Thoracic aorta (tissue), 2 donors: ENCODE data around the gene TMCO1. TPM values are rescaled to one million over a fixed set of nuclear protein-coding genes. Genes with fewer than 3 reads are reported as not detected.

Experiments used
- ATAC-seq: fragments of 150-250 bp; one replicate; pipeline ENCODE4 v1.8.0; 2017; ENCODE audit warnings: low read depth; ENCODE audit not compliant: insufficient number of reproducible peaks, low FRiP score
- DNase-seq: peaks from one replicate; pipeline ENCODE4 v3.0.0-alpha.2; 2020; ENCODE audit warnings: low spot score
- H3K27ac ChIP-seq, 2 donors: fragments of 200-600 bp; sonication (generic); 1 replicate in 1 of 2; 2 replicates in 1 of 2; pipeline ENCODE4 v1.5.1; 2016; ENCODE audit warnings: mild to moderate bottlenecking in 2 of 2, moderate library complexity in 2 of 2
- H3K27me3 ChIP-seq: fragments of 200-600 bp; sonication (generic); replicated peaks from 2 replicates; pipeline ENCODE4 v1.6.0; 2016; ENCODE audit warnings: mild to moderate bottlenecking; ENCODE audit not compliant: insufficient read depth
- H3K36me3 ChIP-seq: fragments of 200-600 bp; sonication (generic); one replicate; pipeline ENCODE4 v1.5.1; 2016
- H3K4me1 ChIP-seq, 2 donors: fragments of 200-600 bp; sonication (generic); 1 replicate in 1 of 2; 2 replicates in 1 of 2; pipeline versions ENCODE4 v1.5.1 to v1.6.0; 2016; ENCODE audit warnings: low read depth in 2 of 2, mild to moderate bottlenecking in 1 of 2; ENCODE audit not compliant: control insufficient read depth in 1 of 2
- H3K4me3 ChIP-seq: fragments of 200-600 bp; sonication (generic); 2 replicates; pipeline ENCODE4 v1.5.1; 2016; ENCODE audit warnings: mild to moderate bottlenecking
- H3K9me3 ChIP-seq: fragments of 200-600 bp; sonication (generic); 2 replicates; pipeline ENCODE4 v1.5.1; 2016
- total RNA-seq, 2 donors: library from RNA; depleted of rRNA; stranded (reverse); fragments of >200 nt; gene quantifications; one replicate each; pipeline versions ENCODE4 v1.1.0 to v1.2.3, GENCODE V29; 2016
- TF ChIP-seq, protein P1 (sequence below): fragments of 200-600 bp; sonication (generic); IDR thresholded peaks from one replicate; pipeline ENCODE4 v1.5.1; 2019; ENCODE audit warnings: antibody characterized with exemption

Gene TMCO1
- total RNA-seq, 2 donors from 2014 or later, result 37.5 to 53.7 TPM

DNA sequence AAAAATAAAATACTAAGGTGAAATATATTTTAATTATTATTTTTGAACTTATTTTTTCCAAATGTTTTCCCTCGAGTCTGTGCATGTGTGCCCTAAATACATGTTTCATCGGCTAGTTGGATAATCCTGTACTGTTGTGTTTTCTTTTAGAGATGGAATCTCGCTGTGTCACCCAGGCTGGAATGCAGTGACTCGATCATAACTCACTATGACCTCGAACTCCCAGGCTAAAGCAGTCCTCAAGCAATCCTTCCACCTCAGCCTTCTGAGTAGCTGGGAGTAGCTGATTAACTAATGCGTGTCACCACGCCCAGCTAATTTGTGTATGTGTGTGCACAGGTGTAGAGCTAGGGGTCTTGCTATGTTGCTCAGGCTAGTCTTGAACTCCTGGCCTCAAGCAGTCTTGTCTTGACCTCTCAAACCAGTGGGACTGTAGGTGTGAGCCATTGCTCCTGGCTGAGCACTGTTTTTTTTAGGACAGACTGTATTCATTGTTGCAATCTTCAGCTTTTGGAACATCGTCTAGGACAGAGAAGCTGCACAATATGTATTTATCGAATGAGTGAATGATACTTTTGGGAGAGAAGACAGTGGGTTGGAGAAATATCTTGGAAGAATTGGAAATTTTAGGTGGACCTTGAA is 4.8 kb upstream of the TMCO1 start:
- no peaks in the 10 kb centered on the region for H3K9me3 ChIP-seq
- H3K27me3 ChIP-seq, result no peaks in the 10 kb centered on the region
- H3K4me3 ChIP-seq, result no peak overlapping the region
- DNase-seq, result no peak
- TF ChIP-seq, protein P1, sequence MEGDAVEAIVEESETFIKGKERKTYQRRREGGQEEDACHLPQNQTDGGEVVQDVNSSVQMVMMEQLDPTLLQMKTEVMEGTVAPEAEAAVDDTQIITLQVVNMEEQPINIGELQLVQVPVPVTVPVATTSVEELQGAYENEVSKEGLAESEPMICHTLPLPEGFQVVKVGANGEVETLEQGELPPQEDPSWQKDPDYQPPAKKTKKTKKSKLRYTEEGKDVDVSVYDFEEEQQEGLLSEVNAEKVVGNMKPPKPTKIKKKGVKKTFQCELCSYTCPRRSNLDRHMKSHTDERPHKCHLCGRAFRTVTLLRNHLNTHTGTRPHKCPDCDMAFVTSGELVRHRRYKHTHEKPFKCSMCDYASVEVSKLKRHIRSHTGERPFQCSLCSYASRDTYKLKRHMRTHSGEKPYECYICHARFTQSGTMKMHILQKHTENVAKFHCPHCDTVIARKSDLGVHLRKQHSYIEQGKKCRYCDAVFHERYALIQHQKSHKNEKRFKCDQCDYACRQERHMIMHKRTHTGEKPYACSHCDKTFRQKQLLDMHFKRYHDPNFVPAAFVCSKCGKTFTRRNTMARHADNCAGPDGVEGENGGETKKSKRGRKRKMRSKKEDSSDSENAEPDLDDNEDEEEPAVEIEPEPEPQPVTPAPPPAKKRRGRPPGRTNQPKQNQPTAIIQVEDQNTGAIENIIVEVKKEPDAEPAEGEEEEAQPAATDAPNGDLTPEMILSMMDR, result no peak
- H3K36me3 ChIP-seq, result no peaks in the 10 kb centered on the region
- no peak for ATAC-seq
- no peak overlapping the region for H3K27ac ChIP-seq
- H3K4me1 ChIP-seq, result peaks cover 7 to 10% of the 10 kb centered on the region in 2 donors

DNA sequence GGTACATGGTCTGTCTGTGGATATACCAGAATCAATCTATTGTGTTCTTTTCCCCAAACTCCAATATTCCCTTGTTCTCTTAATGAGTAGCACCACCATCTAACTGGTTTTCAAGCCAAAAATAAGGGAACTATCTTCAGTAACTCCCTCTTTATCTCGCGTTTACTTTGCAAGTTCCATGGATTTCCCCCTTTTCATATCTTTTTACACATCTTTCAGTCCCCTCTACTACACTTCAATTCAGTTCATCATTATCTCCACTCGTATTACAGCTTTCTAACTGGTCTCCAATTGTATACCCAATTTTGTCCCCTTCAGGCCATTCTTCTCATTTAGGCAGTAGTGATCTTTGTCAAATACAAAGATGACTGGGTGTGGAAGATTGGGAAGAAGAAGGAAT is 4.1 kb upstream of the TMCO1 start:
- Histone ChIP-seq H3K4me3 (no peak overlapping the region), H3K9me3 (no peaks in the 10 kb centered on the region), H3K27ac (no peak overlapping the region), H3K27me3 (no peaks in the 10 kb centered on the region), H3K36me3 (no peaks in the 10 kb centered on the region), H3K4me1 (peaks cover 10 to 15% of the 10 kb centered on the region in 2 donors)
- DNase-seq (no peak), ATAC-seq (no peak)
- TF ChIP-seq, protein P1, result no peak

DNA sequence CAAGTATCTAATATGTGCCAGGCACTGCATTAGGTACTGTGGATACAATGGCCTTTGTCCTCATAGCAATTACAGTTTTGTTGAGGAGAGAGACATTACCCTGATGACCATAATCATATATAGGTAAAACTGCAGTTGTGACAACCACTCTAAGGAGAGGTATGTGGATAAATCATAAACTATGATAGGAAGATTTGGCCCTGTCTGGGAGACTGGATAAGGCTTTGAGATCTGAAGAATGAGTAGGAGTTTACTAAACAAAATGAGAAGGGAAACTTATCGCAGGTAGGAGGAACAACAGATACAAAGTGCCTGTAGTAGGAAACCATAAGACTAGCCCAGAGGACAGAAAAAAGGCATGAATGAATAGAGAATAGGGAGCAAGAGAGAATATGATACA is 4.4 kb downstream of the TMCO1 start:
- ATAC-seq (no peak), DNase-seq (no peak)
- Histone ChIP-seq H3K36me3 (peaks cover 12% of the 10 kb centered on the region), H3K9me3 (no peaks in the 10 kb centered on the region), H3K27me3 (no peaks in the 10 kb centered on the region), H3K4me3 (no peak overlapping the region), H3K4me1 (peaks cover 10 to 19% of the 10 kb centered on the region in 2 donors), H3K27ac (no peak overlapping the region)
- TF ChIP-seq, protein P1, result no peak

DNA sequence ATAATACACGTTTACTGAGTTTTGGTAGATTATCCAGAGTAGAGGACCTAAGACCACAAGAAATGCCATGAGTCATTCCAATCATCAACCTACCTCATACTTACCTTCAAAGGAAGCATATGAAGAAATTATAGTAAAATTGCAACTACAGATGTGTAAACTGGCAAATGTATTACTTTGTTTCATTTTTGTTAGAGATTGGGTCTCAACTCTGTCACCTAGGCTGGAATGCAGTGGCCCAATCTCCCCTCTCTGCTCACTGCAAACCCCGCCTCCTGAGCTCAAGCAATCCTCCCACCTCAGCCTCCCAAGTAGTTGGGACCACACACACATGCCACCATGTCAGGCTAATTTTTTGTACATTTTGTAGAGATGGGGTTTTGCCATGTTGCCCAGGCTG is 5.2 kb downstream of the TMCO1 start:
- Histone ChIP-seq H3K4me3 (no peak overlapping the region), H3K27ac (no peak overlapping the region), H3K4me1 (peaks cover 10 to 19% of the 10 kb centered on the region in 2 donors), H3K27me3 (no peaks in the 10 kb centered on the region), H3K36me3 (peaks cover 12% of the 10 kb centered on the region), H3K9me3 (no peaks in the 10 kb centered on the region)
- DNase-seq (no peak), ATAC-seq (no peak)
- TF ChIP-seq, protein P1, result no peak

DNA sequence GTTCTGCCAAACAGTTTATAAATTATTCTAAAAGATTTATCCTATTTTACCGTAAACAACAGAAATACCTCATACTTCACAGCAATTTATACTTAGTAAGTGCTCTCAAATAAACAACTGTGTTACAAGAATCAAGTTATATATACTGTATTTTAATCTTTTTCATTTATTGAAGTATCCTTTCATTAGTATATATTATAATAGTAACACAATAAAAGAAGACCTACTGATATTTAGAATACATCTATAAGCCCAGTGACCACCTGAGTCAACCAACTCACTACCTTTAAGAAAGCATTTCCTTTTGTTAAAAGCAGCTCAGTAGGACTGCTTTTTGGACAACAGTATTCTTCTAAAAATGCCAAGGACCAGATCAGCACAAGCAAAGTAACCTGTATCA is 5.9 kb downstream of the TMCO1 start:
- Histone ChIP-seq H3K36me3 (peaks cover 12% of the 10 kb centered on the region), H3K27ac (no peak overlapping the region), H3K4me1 (peaks cover 7 to 14% of the 10 kb centered on the region in 2 donors), H3K9me3 (no peaks in the 10 kb centered on the region), H3K4me3 (no peak overlapping the region), H3K27me3 (no peaks in the 10 kb centered on the region)
- ATAC-seq (no peak), DNase-seq (no peak)
- TF ChIP-seq, protein P1, result no peak
